ENCODE measurements around the gene PNMA8B.

Gene PNMA8B

GRCh38 chr19:46460055-46460454 lies 35.6 kb downstream of the PNMA8B start:
- no peak for DNase-seq (ENCODE audit: extremely low read depth in 1 of 2, low read depth in 1 of 2)

- DNase-seq (ENCODE audit: extremely low read depth in 1 of 2, low read depth in 1 of 2) = no peak
Measured at GRCh38 chr19:46456930-46457329, 38.7 kb downstream of the PNMA8B start.

GRCh38 chr19:46454244-46454643 lies 41.4 kb downstream of the PNMA8B start:
- no peak for DNase-seq (ENCODE audit: extremely low read depth in 1 of 2, low read depth in 1 of 2)

- DNase-seq (ENCODE audit: extremely low read depth in 1 of 2, low read depth in 1 of 2) = no peak
Measured at GRCh38 chr19:46453661-46454060, 42.0 kb downstream of the PNMA8B start.

- DNase-seq (ENCODE audit: extremely low read depth in 1 of 2, low read depth in 1 of 2) = no peak
Measured at GRCh38 chr19:46452186-46452585, 43.5 kb downstream of the PNMA8B start.

GRCh38 chr19:46451352-46451751 lies 44.3 kb downstream of the PNMA8B start:
- no peak for DNase-seq (ENCODE audit: extremely low read depth in 1 of 2, low read depth in 1 of 2)

GRCh38 chr19:46450737-46451136 lies 44.9 kb downstream of the PNMA8B start:
- no peak for DNase-seq (ENCODE audit: extremely low read depth in 1 of 2, low read depth in 1 of 2)

- no peak for DNase-seq (ENCODE audit: extremely low read depth in 1 of 2, low read depth in 1 of 2)
Measured at GRCh38 chr19:46449228-46449627, 46.4 kb downstream of the PNMA8B start.

GRCh38 chr19:46448601-46449000 lies 47.1 kb downstream of the PNMA8B start:
- no peak for DNase-seq (ENCODE audit: extremely low read depth in 1 of 2, low read depth in 1 of 2)

GRCh38 chr19:46447824-46448223 lies 47.8 kb downstream of the PNMA8B start:
- DNase-seq (ENCODE audit: extremely low read depth in 1 of 2, low read depth in 1 of 2) = no peak

GRCh38 chr19:46447006-46447405 lies 48.7 kb downstream of the PNMA8B start:
- no peak for DNase-seq (ENCODE audit: extremely low read depth in 1 of 2, low read depth in 1 of 2)

GRCh38 chr19:46446021-46446420 lies 49.6 kb downstream of the PNMA8B start:
- DNase-seq (ENCODE audit: extremely low read depth in 1 of 2, low read depth in 1 of 2) = no peak

GRCh38 chr19:46442808-46443450 lies 52.7 kb downstream of the PNMA8B start:
- no peak for DNase-seq (ENCODE audit: extremely low read depth in 1 of 2, low read depth in 1 of 2)

- DNase-seq (ENCODE audit: extremely low read depth in 1 of 2, low read depth in 1 of 2) = no peak
Measured at GRCh38 chr19:46441866-46442265, 53.8 kb downstream of the PNMA8B start.

Data from stimulated activated CD8-positive, alpha-beta memory T cell treated with anti-CD3 and anti-CD28 coated beads, Interleukin-7, amount 100 ng/mL, for 48 hours (primary cell).